Measurements from ENCODE around the gene MID1.

The MID1 gene

GRCh38 chrX:10484683-10485247 is 135.6 kb downstream of the MID1 start:
- DNase-seq: no peak

DNA sequence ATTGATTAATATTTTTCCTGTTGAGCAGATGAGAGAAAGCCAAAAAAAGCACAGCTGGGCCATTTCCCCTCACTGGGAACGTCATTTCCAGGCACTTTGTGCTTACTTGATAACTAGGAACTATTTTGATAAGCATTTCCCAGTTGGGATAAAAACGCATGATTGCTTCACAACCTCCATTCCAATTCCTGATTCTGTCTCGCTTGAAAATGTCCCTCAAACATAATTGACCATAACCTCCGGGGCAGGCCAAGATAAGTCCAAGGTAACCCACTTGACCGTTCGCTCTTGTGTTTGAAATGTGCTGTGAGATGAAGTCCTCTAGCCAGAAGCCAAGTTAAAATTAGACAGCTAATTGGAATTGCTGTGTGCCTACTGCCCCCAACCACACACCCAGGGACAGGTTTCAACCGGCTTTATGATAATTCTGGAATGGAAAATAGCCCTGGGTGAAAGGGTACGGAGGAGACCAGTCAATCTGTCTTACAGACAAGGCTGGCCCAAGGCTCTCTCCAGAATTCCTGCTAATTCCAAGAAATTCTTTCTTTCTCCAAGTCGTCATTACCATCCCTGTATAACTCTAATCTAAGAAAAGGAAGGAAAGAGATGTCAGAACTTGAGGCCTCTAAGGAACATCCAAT is 137.1 kb downstream of the MID1 start:
- DNase-seq: no peak

- no peak for DNase-seq
These were observed 137.7 kb downstream of the MID1 start for GRCh38 chrX:10482708-10483107.

DNA sequence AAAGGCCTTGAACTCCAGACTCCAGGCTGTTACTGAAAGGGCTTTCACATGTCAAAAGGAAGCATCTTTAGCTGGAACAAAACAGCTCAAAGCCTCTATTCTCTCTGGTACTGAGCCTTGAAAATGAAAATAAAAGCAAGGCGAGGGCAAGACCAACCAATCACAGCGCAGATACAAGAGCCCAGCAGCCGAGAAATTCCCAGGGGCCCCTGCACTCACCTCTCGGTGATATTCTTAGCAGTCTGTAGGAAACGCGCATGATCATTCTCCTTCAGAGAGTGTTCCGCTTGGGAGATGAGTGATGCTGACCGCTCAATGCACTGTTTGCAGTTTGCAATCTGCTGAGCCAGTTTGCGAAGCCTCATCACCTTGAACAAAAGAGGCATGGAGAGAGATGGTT is 138.1 kb downstream of the MID1 start:
- DNase-seq: no peak

DNA sequence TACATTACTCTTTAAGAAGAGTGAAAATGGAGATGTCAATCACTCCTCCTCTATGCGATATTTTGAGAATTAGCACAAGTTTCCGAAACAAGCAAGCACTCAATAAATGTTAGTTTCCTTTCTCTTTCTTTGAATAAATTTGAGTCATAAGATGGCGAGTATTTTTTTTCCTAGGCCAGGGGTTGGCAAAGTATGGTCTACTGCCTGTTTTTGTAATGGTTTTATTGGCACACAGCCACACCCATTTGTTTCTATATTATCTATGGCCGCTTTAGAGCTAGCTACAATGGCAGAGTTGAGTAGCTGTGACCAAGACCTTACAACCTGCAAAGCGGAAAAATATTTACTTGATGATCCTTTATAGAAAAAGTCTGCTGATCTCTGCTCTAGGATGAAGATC is 139.5 kb downstream of the MID1 start:
- no peak for DNase-seq

DNA sequence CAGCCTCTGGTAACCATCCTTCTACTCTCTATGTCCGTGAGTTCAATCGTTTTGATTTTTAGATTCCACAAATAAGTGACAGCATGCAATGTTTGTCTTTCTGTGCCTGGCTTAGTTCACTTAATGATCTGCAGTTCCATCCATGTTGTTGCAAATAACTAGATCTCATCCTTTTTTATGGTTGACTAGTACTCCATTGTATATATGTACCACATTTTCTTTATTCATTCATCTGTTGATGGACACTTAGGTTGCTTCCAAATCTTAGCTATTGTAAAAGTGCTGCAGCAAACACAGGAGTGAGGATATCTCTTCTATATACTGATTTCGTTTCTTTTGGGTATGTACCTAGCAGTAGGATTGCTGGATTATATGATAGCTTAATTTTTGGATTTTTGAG is 140.9 kb downstream of the MID1 start:
- DNase-seq: no peak

DNA sequence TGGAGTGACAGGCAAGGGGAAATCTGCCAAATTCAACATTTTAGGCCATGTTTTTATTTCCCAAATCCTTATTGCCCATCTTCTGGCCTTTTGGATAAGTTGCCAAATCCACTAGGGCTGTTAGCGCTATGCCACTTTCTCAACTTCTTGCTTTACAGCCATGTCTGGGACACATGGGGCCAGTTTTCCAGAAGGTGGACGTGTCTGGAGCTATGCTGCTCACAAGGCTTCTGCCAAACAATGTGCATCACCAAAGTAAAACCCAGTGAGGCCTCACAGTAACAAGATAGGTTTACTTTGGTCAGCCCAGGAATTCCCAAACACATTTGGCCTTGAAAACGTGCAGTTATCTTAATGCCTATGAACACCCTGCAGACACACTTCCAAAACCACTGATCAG is 142.9 kb downstream of the MID1 start:
- DNase-seq: no peak

DNA sequence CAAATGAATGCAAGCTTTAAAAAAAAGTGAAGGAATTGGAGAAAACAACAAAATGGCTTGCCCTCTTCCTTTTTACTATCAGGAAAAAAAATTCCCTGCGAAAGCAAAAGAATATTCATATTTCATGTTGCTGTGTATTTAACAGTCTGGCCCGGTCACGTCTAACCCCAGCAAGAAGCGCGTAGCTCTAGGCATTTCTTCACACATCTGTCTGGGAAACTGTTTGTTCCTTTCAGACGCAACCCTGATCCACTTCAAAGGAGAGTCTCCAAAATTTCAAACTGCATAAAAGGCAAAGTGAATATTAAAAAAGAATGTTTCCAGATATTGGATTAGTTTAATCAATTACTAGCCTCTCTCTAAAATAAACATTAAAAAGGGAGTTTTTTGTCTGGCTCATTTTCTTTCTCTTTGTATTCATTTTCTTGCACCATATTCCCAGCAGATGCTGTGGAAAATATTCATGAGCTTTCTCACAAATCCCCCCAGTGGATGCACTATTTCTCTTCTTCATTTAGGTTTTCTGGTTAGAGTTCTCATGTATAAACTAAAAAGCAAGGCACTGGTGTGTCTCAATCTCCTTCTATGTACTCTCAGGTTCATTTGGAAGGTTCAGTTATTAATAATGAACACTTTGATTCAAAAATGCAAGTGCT is 145.3 kb downstream of the MID1 start:
- no peak for DNase-seq

DNA sequence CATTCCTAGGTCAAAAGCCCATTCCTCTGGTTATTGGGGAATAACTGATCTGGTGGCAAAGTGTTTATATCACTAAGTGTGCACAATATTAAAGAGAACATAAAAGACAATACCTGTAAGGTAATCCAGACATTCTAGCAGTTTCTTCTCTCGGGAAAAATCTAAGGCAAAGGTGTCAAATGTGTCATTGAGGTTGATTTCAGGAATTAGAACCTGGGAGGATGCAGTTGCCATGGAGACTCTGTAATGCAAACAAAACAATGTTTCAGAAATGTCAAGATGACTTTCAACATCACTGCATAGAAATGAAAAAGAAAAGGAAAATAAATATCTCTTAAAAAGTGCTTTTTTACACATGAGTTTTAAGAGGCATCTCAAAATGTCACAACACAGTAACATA is 145.9 kb downstream of the MID1 start:
- no peak for DNase-seq

DNA sequence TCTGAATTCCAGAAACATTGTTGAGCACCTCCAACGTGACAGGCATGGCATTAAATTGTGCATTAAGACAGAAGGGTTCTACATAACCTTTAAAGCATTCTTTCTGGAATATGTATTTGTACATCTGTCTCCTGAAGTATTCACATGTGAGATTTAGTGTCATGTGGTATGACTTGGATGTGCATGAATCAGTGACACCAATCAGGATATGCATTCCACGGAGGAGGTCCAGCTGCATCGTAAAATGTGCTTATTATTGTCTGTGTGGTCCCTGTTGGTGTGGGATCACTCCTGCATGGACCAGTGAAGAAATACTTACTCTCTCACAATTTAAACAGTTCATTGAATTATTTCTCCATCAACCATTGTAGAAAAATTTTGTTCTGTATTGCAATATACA is 149.0 kb downstream of the MID1 start:
- DNase-seq: no peak

GRCh38 chrX:10470009-10470408 is 150.4 kb downstream of the MID1 start:
- DNase-seq: no peak

DNA sequence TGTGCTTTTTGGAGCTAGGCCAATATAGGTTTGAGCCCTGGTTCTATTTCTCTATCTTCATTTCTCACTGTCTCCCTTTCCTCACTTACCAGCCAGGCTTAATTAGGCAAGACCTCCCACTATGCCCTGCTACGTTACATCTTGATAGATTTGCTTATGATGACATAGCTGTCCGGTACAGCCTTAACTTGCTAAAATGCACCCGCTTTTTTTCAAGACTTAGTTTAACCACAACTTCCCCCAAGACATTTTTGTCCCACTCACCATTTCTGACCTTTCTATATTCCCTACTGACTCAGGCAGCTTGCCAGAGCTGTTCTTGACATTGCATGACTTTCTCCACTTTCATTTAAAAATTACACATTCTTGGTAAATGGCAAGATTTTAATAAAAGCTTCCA is 152.6 kb downstream of the MID1 start:
- no peak for DNase-seq

GRCh38 chrX:10465254-10465653 is 155.1 kb downstream of the MID1 start:
- no peak for DNase-seq

GRCh38 chrX:10457092-10457491 is 163.3 kb downstream of the MID1 start:
- no peak for DNase-seq

DNA sequence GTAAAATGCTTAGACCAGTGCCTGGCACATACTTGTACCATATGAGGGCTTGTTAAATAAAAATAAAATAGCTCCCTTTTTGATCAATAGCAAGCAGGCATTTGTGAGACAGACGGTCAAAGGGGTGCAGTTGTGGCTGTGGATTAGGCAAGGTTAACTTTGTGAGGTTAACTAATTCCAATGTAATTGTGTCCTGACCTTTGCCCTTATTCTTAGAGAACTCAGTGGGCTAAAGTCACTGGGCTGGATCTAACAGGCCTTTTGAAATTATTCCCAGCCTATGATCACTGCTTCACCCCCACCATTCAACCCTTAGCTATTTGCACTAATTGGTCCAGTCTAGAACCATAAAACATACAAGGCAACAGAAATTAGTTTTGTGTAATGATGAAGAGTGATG is 166.4 kb downstream of the MID1 start:
- no peak for DNase-seq

DNA sequence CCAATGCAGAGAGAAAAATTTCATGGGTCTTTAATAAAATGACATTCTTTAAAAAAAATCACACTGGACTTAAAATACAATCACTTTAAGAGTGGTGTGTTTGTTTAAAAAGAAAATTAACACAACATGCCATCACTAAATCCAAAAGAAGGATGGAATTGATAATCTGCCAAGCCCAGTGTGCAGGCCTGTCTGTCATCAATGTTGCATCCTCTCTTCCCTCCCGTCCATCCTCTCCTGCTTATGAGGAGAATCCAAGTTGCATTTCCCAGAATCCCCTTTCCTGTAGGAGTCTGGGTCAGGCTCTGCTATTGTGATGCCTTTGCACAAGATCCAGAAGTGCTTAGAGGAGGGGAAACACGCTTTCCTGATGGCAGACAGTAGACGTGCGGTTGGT is 169.4 kb downstream of the MID1 start:
- DNase-seq: no peak

DNA sequence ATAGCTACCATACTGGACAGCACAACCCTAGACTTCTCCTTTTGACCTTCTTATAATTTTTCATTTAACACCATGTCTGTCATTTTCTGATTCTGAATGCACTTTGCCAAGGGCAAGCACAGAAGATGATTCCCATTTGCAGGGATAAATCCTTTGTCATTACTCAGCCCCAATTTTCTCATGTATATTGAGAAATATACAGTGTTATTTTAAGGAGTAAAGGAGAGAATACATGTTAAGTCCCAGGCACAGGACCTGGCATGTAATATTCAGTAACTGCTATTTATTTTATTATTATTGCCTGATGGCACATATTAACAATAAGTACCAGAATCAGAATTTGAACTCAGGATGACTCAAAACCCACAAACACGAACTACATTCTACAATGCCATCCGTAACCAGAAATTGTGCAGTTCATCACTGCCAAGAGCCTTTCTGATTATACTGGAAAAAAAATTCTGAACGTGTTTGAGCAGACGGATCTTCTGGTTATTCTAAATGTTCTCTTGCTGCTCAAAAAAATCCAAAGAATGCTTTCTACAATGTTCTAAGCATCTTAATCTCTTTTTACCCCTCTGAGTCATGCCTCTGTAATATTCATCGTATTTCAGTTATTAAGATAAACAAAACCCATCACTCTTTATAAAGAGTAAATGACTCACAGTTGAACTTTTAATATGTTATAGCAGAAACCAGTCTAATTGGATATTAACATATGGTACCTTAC is 170.0 kb downstream of the MID1 start:
- no peak for DNase-seq

- DNase-seq: no peak
These were observed 172.7 kb downstream of the MID1 start for GRCh38 chrX:10447564-10448214.

GRCh38 chrX:10444204-10444603 is 176.2 kb downstream of the MID1 start:
- no peak for DNase-seq

GRCh38 chrX:10441464-10441863 is 178.9 kb downstream of the MID1 start:
- DNase-seq: no peak

GRCh38 chrX:10433296-10433965 is 187.0 kb downstream of the MID1 start:
- DNase-seq: no peak

DNA sequence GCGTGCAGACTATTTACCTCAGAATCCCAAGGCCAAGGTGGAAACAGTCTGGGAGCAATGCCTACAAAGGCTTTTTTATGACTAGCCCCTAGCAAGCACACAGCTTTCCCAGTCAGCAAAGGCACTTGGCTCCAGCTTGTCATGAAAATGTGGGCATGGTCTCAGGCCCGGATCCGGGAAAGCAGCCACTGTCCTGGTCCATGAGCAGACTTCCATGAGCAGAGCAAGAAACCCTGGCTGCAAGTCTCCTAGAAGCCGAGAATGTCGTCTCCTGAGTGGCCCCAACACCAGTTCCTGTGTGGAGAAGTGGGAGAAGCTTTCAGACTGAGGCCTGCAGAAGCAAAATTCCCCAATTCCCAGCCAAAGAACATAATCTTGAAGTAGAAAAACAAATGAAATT is 190.5 kb downstream of the MID1 start:
- no peak for DNase-seq

DNA sequence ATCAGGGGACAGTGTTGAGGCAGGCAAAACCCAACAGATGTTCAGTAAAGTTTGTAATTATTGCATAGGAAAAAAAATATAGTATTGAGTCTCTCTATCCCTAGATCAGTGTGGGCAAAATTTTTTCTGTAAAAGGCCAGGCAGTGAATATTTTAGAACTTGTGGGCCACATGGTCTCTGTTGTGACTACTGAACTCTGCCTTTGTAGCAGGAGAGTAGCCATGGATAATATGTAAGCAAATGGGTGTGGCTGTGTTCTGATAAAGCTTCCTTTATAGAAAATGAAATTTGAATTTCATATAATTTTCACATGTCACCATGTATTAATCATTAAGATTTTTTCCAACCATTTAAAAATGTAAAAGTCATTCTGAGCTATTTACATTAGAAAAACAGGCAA is 193.1 kb downstream of the MID1 start:
- DNase-seq: no peak

Data from GOT3 (cell line).